HG03139 (cell line): ENCODE measurements around the gene SLC23A3.
"Not testable (repeated sequence)": the region's sequence is repeated elsewhere in the genome, so short reads cannot be mapped to it uniquely, and the experiment has no call there.

ENCODE experiments used
- ATAC-seq: cut with Tn5 transposase; IDR thresholded peaks from one replicate; pipeline ENCODE4 v1.9.1; 2021; ENCODE audit not compliant: unreplicated experiment

Gene SLC23A3

GRCh38 chr2:219205165-219205538 is 35.3 kb upstream of the SLC23A3 start:
- no peak for ATAC-seq

DNA sequence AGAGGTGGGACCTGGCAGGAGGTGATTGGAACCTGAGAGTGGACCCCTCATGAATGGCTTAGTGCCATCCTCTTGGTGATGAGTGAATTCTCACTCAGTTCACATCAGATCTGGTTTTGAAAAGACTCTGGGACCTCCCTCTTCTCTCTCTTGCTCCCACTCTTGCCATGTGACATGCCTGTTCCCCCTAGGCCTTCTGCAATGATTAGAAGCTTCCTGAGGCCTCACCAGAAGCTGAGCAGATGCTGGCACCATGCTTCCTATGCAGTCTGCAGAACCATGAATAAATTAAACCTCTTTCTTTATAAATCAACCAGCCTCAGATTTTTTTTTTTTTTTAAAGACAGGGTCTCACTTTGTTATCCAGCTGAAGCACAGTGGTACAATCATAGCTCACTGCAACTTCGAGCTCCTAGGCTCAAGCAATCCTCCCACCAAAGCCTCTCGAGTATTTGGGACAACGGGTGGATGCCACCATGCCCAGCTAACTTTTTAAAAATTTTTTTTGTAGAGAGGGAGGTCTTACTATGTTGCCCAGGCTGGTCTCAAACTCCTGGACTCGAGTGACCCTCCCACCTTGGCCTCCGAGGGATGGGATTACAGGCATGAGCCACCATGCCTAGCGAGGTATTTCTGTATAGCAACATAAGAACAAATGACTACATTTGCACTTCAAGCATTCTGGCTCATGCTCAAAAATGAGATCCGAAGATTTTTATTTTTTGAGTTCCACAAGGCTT is 34.8 kb upstream of the SLC23A3 start:
- no peak for ATAC-seq

DNA sequence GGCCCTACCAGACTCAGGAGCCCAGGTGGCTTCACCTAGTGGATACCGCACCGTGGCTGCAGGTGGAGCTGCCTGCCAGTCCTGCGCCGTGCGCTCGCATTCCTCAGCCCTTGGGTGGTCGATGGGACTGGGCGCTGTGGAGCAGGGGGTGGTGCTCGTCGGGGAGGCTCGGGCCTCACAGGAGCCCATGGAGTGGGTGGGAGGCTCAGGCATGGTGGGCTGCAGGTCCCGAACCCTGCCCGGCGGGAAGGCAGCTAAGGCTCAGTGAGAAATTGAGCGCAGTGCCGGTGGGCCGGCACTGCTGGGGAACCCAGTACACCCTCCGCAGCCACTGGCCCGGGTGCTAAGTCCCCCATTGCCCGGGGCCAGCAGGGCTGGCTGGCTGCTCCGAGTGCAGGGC is 31.5 kb upstream of the SLC23A3 start:
- not testable (repeated sequence) for ATAC-seq

GRCh38 chr2:219200502-219201326 is 30.9 kb upstream of the SLC23A3 start:
- not testable (repeated sequence) for ATAC-seq

GRCh38 chr2:219199470-219200211 is 29.8 kb upstream of the SLC23A3 start:
- no peak for ATAC-seq

- ATAC-seq, result no peak
These were observed 29.1 kb upstream of the SLC23A3 start for GRCh38 chr2:219198974-219199373.

- no peak for ATAC-seq
These were observed 27.6 kb upstream of the SLC23A3 start for GRCh38 chr2:219197388-219197787.

DNA sequence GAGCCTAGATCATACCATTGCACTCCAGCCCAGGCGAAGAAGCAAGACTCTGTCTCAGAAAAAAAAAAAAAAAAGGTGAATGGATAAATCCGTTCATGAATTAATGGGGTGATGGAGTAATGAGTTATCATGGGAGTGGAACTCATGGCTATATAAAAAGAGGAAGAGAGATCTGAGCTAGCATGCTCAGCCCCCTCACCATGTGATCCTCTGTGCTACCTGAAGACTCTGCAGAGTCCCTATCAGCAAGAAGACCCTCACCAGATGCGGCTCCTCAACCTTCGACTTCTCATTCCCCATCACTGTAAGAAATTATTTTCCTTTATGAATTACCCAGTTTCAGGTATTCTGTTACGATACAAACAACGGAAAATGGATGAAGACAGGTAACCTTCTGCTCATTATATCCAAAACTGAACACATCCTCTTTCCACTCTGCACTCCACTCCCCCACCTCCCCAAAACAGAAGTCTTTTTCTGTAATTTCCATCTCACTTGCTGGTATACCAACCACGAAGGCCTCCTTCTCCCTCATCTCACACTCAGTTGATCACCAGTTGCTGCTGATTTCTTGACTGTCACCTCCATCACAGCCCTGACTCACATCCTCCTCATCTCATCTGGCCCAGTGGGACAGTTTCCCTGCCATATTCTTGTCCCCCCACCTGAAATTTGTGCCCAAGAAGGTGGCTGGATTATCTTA is 17.1 kb upstream of the SLC23A3 start:
- no peak for ATAC-seq

GRCh38 chr2:219184121-219184520 is 14.3 kb upstream of the SLC23A3 start:
- ATAC-seq, result no peak

DNA sequence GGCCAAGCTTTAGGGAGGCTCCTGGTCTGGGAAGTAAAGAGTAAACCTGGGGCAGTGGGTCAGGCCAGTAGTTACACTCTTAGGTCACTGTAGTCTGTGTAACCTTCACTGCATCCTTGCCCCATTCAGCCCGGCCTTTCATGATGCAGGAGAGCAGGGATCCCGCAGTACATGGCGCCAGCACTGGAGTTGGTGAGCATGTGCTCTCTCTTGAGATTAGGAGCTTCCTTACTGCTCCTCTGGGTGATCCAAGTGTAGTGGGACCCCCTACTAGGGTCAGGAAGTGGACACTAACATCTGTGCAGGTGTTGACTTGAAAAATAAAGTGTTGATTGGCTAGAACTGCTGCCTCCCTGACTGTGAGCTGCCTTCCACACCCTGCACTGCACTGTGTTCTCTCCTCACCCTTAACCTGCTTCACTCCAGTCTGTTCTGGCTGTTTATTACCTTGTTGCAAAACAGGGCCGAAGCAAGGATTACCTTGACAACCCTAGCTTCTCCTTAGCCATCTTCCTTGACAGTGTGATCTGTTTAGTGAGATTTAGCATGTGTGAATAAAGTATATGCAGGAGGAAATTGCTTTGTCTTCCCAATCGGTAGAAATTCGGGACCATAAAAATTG is 13.4 kb upstream of the SLC23A3 start:
- no peak for ATAC-seq

- no peak for ATAC-seq
These were observed 12.7 kb upstream of the SLC23A3 start for GRCh38 chr2:219182331-219183150.

DNA sequence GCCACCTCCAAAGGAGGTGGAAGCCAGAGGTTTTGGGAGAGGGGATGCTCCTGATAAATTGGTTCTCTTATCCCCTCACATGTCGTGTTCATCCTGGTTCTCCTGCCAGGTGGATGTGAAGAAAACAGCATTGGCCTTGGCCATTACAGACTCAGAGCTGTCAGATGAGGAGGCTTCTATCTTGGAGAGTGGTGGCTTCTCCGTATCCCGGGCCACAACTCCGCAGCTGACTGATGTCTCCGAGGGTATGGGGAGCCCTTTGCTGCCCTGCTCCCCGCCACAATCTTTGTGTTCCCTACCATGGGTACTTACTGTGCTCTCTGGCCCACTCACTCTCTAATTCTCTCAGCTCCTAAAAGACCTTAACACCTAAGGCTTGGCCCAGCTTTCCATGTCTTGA is 11.7 kb upstream of the SLC23A3 start:
- ATAC-seq, result no peak

GRCh38 chr2:219180961-219181360 is 11.1 kb upstream of the SLC23A3 start:
- no peak for ATAC-seq

DNA sequence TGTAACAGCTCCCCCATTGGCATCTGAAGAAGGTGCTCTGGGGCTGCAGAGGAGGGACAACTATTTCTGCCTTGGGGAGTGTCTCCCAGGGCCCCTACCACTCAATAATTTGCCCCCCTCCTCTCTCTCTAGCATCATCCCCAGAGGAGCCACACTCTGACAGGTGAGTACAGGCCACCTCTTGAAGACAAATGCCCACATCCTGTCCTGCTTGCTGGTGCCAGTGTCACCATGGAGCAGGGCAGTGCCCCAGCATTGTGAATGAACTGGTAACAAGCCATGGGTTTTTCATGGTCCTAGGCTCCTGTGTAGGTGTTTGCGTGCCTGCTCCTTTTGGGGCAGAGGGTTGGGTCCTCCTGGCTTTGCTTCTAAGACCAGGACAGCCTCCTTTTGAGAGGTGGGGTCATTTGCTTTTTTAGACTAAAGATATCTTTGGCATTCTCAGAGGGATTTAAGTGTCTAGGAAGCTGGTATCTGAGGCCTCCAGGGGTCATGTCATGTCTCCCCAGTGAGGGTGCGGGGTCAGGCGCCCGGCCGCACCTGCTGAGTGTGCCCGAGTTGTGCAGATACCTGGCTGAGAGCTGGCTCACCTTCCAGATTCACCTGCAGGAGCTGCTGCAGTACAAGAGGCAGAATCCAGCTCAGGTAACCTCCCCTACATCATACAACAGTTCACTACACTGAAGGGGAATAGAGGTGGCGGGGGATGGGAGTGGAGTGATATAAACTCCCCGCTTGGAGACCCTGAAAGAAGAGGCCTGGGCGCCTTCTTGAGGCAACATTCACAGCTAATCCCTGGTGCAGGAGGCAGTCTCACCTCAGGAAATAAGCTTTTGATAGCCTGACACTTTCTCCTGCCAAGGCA is 10.0 kb upstream of the SLC23A3 start:
- no peak for ATAC-seq

GRCh38 chr2:219178377-219179175 is 8.7 kb upstream of the SLC23A3 start:
- ATAC-seq, result peak; percentile 12

DNA sequence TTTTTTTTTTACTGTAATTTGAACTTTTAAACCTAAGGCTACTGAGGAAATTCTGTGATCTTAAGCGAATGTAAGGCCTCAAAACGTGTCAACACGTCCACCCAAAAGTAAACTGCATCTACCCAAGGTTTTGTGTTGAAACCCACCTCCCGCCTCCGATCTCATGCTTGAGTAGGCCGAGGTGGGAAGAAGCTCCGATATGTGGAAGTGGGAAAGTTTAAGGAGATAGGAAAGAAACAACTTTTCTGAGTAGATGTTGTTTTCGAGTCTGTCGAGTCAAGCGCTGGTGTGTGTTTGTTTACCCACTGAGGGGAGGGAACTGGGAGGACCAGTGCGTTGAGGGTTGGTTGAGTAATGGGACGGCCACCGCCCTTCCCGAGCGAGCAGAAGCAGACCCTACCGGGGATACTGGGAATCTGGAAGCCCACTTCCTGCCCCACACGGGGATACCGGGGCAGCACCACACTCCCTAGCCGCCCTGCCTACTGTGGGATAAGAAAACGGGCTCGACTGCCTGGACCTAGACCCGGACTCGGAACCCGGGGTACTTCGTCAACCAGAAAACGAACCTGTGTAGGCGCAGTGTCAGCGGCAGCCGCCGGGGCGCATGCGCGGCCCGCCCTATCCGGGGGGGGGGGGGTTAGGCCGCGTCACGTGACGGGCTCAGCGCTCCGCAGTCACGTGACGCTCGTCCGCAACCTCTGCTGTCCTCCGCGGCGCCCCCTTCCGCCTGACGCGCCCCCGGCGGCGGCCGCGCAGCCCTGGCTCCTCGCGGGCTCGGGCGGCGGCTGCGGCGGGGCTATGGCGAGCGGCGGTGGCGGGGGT is 7.9 kb upstream of the SLC23A3 start, which contains the start of gene RETREG2:
RETREG2 (plus strand) TSS at position 724 of the 825 bp plus-strand sequence; CDS start at position 802, 78 bp downstream.
- ATAC-seq, result peak; percentile 34
